Ovary (tissue), 9 donors: ENCODE results near the gene PNMA8A. TPM values are rescaled to one million over a fixed set of nuclear protein-coding genes. Genes with fewer than 3 reads are reported as not detected.
"Not testable (repeated sequence)": the region's sequence is repeated elsewhere in the genome, so short reads cannot be mapped to it uniquely, and the experiment has no call there.

ENCODE experiments used
- DNase-seq, 5 donors: peaks; one replicate each; pipeline ENCODE4 v3.0.0-alpha.2; 2019 to 2020
- H3K27ac ChIP-seq, 2 donors: fragments of 200-600 bp; one replicate each; pipeline versions ENCODE4 v1.5.1 to v1.8.0; 2019 to 2022
- H3K27me3 ChIP-seq: fragments of 200-600 bp; one replicate; pipeline ENCODE4 v1.8.0; 2022
- H3K36me3 ChIP-seq: fragments of 200-600 bp; sonication (generic); one replicate; pipeline ENCODE4 v1.5.1; 2019
- H3K4me1 ChIP-seq: one replicate; pipeline ENCODE4 v1.8.1; 2013; ENCODE audit warnings: mild to moderate bottlenecking, moderate library complexity; ENCODE audit not compliant: insufficient read depth
- H3K4me3 ChIP-seq: fragments of 200-600 bp; sonication (generic); one replicate; pipeline ENCODE4 v1.5.1; 2017
- H3K9me3 ChIP-seq, 2 donors: fragments of 200-600 bp in 1 of 2; sonication (generic) in 1 of 2; one replicate each; pipeline versions ENCODE4 v1.5.1 to v1.8.1; 2013 to 2019; ENCODE audit warnings: mild to moderate bottlenecking in 1 of 2, moderate library complexity in 1 of 2
- CTCF ChIP-seq, 3 donors: fragments of 450-650 bp in 2 of 3; fragments of 200-600 bp in 1 of 3; IDR thresholded peaks; one replicate each; pipeline versions ENCODE4 v1.5.1 to v1.8.0; 2016 to 2022; ENCODE audit warnings: antibody characterized with exemption in 3 of 3, mild to moderate bottlenecking in 1 of 3
- EP300 ChIP-seq: sonication (generic); formaldehyde crosslinking; IDR thresholded peaks from one replicate; pipeline ENCODE4 v1.6.1; 2017; ENCODE audit warnings: antibody characterized with exemption
- POLR2A ChIP-seq: fragments of 450-650 bp; IDR thresholded peaks from one replicate; pipeline ENCODE4 v1.6.1; 2017; ENCODE audit warnings: antibody characterized with exemption, mild to moderate bottlenecking, moderate library complexity
- WGBS, 3 donors: extraction: QIAGEN DNeasy Blood & Tissue Kit in 1 of 3; methylation state at CpG; one replicate each; pipeline versions ENCODE4 v1.1.5 to v1.1.7; 2013 to 2017; 5-methylcytosine and 5-hydroxymethylcytosine counted together
- intact Hi-C, 4 donors: fragments of 100-400 bp; cut with DNase I; formaldehyde crosslinking; loops; one replicate each; pipeline versions ENCODE4 v1.11.0 to v1.15.1; 2022 to 2023
- polyA plus RNA-seq, 2 donors: library from polyadenylated mRNA; stranded (reverse); fragments of 200-250 nt in 1 of 2; fragments of 350-450 nt in 1 of 2; fragmentation: Illumina TruSeq in 1 of 2; extraction: RNeasy Lipid Tissue Mini Kit (QIAGEN cat#74804) in 1 of 2; gene quantifications; one replicate each; pipeline ENCODE4 v1.2.3, GENCODE V29; 2013 to 2014
- total RNA-seq, 7 donors: library from RNA; depleted of rRNA in 2 of 7; stranded (reverse); fragments of >200 nt in 2 of 7; fragmentation: NEBNext Ultra II Directional in 3 of 7; extraction: Animal tissue kit (Norgen Biotek cat#: 25700) in 3 of 7; gene quantifications; one replicate each; pipeline versions ENCODE4 v1.1.0 to v1.2.4, GENCODE V29; 2016 to 2023
- donor health status: DM: no; HTN: no; CAD: no; lungs with moderate emphysema.
- donor health status: DM: no; HTN: no; CAD: no.
- donor health status: Bipolar disorder and iron deficiency.
- donor health status: DM: yes; HTN: yes; CAD: no.
- donor health status: DM: no; HTN: no; CAD: no.
- donor health status: DM: yes; HTN: yes; CAD: no.

PNMA8A gene
- total and polyA plus RNA-seq, 9 donors, result 8.8 to 35.3 (median 32.4) TPM

GRCh38 chr19:46442808-46443450 is 28.4 kb downstream of the PNMA8A start:
- Histone ChIP-seq H3K27me3 (no peaks in the 10 kb centered on the region), H3K4me3 (no peak overlapping the region), H3K9me3 (no peaks in the 10 kb centered on the region), H3K4me1 (peaks cover 13% of the 10 kb centered on the region), H3K36me3 (no peaks in the 10 kb centered on the region), H3K27ac (peak overlapping the region in 1 of 2 donors; percentile 55)
- 25 to 28% (median 25%) methylated on average over 8 of the region's 8 CpGs for WGBS, 3 donors
- intact Hi-C loops, result no loop called here
- no peak for TF ChIP-seq EP300
- TF ChIP-seq CTCF (IDR thresholded peaks at IDR 0.05), result no peak
- TF ChIP-seq POLR2A, result no peak
- peak; percentile 67 to 80 (median 70) for DNase-seq

GRCh38 chr19:46441866-46442265 is 29.5 kb downstream of the PNMA8A start:
- intact Hi-C loops, result no loop called here
- TF ChIP-seq POLR2A (no peak), CTCF (IDR thresholded peaks at IDR 0.05) (no peak), EP300 (no peak)
- H3K4me1 ChIP-seq, result peaks cover 13% of the 10 kb centered on the region
- H3K27me3 ChIP-seq, result no peaks in the 10 kb centered on the region
- no peak for DNase-seq
- H3K36me3 ChIP-seq, result no peaks in the 10 kb centered on the region
- peak overlapping the region in 1 of 2 donors; percentile 55 for H3K27ac ChIP-seq
- H3K9me3 ChIP-seq, result no peaks in the 10 kb centered on the region
- 5 to 10% (median 7%) methylated on average over 1 of the region's 1 CpG for WGBS, 3 donors
- H3K4me3 ChIP-seq, result no peak overlapping the region

- WGBS, 3 donors, result 92 to 96% (median 94%) methylated on average over 4 of the region's 4 CpGs
- H3K9me3 ChIP-seq, DNase-seq, H3K36me3 ChIP-seq, H3K4me3 ChIP-seq, intact Hi-C loops, H3K4me1 ChIP-seq, H3K27ac ChIP-seq, H3K27me3 ChIP-seq: not testable (repeated sequence)
These were observed 35.7 kb downstream of the PNMA8A start for GRCh38 chr19:46435689-46436088.

GRCh38 chr19:46435009-46435408 is 36.4 kb downstream of the PNMA8A start:
- intact Hi-C loops, result no loop called here
- DNase-seq, result no peak

GRCh38 chr19:46433470-46433869 is 37.9 kb downstream of the PNMA8A start:
- H3K9me3 ChIP-seq, DNase-seq, H3K4me1 ChIP-seq, H3K36me3 ChIP-seq, H3K27ac ChIP-seq, intact Hi-C loops, H3K27me3 ChIP-seq, H3K4me3 ChIP-seq: not testable (repeated sequence)
- 62 to 76% (median 63%) methylated on average over 7 of the region's 7 CpGs for WGBS, 3 donors

More at GRCh38 chr19:46435009-46435408, 36.4 kb downstream of the PNMA8A start:
- Histone ChIP-seq H3K36me3 (no peaks in the 10 kb centered on the region), H3K4me3 (no peak overlapping the region), H3K27ac (no peak overlapping the region), H3K27me3 (no peaks in the 10 kb centered on the region), H3K9me3 (no peaks in the 10 kb centered on the region), H3K4me1 (no peaks in the 10 kb centered on the region)
- 56 to 64% (median 59%) methylated on average over 6 of the region's 6 CpGs for WGBS, 3 donors
- TF ChIP-seq EP300 (no peak), CTCF (IDR thresholded peaks at IDR 0.05) (no peak), POLR2A (no peak)
